GM19395 (cell line): Measurements from ENCODE around the gene SLC6A4.

Experiments
- ATAC-seq: cut with Tn5 transposase; IDR thresholded peaks from one replicate; pipeline ENCODE4 v1.9.1; 2021; ENCODE audit warnings: mild to moderate bottlenecking, moderate library complexity; ENCODE audit not compliant: unreplicated experiment

Gene SLC6A4

GRCh38 chr17:30235386-30236296 is at the start of gene SLC6A4:
TSS of gene SLC6A4 (minus strand) at chr17:30235697. CDS start at chr17:30221958, 13,739 bp downstream.
- ATAC-seq, result no peak

GRCh38 chr17:30279156-30279555 is 43.7 kb upstream of the SLC6A4 start:
- ATAC-seq, result no peak

DNA sequence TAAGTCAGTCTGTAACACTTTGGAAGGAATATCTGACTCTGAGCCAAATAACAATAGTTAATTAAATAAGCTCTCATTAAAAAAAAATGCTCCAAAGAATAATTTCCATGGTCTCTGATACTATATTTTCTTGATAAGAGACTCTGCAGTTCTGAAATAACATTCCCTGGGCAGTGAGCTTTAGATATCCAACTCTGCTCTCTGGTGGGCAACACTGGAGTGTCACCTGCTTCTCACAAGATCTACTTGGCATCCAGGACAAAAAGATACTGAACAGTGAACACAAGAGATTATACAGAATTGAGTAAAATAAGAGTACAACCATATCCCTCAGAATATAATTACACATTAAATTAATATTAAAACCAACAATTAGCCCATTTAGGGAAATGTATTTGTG is 42.5 kb upstream of the SLC6A4 start:
- ATAC-seq, result no peak

DNA sequence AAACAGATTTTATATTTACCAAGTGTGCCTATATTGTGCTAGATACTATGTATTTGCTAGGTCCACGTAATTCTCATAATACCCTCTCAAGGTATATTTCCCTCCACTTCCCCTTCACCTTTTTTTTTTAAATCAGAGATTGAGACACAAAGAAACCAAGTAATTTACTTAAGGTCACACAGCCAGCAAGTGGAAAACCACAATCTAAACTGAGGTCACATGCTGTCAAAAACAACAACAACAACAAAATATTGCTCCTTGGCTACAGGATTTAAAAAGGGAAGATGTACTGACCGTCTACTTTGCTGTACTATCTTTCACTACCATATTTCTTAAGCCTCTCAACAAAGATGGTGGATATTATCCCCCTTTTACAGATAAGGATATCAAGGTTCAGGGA is 40.4 kb upstream of the SLC6A4 start:
- no peak for ATAC-seq

DNA sequence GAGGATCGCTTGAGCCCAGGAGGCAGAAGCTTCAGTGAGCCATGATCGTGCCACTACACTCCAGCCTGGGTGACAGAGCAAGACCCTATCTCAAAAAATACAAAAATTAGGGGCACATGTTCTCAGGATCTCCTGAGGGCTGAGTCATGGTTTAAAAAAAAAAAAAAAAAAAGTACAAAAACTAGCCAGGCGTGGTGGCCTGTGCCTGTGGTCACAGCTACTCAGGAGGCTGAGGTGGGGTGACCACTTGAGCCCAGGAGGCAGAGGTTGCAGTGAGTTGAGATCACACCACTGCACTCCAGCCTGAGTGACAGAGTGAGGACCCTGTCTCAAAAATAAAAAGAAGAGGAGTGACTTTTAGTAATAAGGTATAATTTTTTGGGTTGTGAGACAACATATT is 39.4 kb upstream of the SLC6A4 start:
- ATAC-seq, result no peak

DNA sequence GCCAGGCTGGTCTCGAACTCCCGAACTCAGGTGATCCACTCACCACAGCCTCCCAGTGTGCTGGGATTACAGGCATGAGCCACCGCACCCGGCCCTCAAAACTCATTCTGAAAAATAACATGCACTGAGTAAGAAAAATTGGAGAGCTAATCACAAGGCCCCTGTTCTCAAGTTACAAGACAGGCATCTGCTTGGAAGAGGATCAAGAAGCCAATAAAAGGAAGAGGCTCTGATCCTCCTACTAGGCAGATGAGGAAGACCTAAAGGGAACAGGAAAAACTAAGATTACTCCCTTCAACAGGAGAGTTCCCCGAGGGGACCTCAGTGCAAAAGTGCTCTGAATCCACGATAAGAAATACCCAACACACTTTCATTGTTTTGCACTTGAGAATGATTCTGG is 37.9 kb upstream of the SLC6A4 start:
- no peak for ATAC-seq

GRCh38 chr17:30271102-30271501 is 35.6 kb upstream of the SLC6A4 start:
- ATAC-seq, result no peak

GRCh38 chr17:30267625-30268024 is 32.1 kb upstream of the SLC6A4 start:
- ATAC-seq, result no peak

- no peak for ATAC-seq
Observed at GRCh38 chr17:30263552-30264333, 28.2 kb upstream of the SLC6A4 start.

GRCh38 chr17:30256756-30257506 is 21.4 kb upstream of the SLC6A4 start:
- no peak for ATAC-seq

DNA sequence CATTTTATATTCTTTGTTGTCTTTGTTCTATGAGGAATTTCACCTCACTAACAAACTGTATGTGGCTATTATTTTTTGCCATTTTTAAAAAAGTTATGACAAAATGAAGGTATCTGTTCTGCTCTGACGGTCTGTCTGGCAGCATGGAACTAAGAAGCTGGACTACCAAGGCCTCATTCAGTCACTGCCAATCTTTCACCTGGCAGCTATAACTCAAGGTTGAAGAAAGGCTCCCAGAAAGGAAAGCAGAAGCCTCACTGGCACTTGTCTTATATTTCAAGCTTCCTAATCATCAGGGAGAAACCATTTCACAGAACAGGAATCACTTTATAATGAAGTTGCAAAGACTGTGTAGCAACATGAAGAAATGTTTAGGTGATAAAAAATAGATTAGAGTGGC is 18.7 kb upstream of the SLC6A4 start:
- no peak for ATAC-seq

DNA sequence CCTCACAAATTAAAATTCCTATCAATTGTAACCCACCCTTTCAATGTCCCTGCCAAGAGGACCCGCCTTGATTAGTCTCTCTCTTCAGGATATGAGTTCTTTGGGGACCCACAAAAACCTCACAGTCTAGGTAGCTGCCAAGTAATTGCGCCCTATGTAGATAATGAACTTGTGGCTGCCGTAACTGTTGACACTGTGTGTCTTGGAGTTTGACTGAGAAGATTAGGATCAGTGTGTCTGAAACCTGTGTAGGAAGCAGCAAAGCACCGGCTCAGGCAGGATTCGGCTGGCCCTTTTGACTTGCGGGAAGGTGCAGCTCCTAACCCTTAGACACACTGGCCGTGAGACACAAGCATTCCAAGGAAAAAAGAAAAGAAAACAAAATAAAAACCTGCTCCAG is 17.8 kb upstream of the SLC6A4 start:
- ATAC-seq, result no peak

- ATAC-seq, result no peak
Observed at GRCh38 chr17:30251931-30252330, 16.4 kb upstream of the SLC6A4 start.

DNA sequence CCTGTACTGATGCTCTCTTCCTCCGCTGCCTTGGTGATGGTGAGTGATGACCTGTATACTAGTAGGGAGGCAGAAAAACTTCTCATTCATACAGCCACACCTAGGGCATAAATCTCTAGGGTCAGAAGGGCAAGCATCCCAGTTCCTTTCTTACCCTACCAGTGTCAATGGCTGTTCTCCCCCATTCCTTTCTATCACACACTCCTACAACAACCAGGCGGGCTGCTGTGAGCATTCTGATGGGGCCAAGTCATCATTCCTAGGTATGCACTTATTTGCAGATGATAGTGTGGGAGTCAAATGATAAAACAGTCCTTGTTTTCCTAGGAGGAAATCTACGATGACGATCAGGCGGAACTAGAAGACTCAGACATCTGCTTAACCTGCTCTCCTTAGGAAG is 14.0 kb upstream of the SLC6A4 start:
- ATAC-seq, result no peak

GRCh38 chr17:30248786-30249185 is 13.3 kb upstream of the SLC6A4 start:
- ATAC-seq, result no peak

DNA sequence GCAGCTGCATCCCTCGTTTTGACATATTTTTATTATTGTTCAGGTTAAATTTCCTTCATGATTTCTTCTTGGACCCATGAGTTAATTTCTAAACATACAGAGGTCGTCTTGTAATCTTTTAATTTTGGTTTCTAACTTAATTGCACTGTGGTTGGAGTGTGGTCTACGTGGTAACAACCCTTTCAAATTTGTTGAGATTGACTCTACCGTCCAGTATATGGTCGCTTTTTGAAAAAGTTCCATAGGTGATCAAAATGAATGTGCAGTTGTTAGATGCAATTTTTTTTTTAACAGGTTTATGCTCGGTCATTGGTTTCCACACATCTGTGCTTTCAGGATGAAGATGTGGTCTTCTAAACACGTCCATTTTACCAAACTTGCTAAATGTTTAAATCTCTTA is 11.0 kb upstream of the SLC6A4 start:
- no peak for ATAC-seq

- no peak for ATAC-seq
Observed at GRCh38 chr17:30244853-30245385, 9.4 kb upstream of the SLC6A4 start.

GRCh38 chr17:30243568-30243967 is 8.1 kb upstream of the SLC6A4 start:
- no peak for ATAC-seq

- ATAC-seq, result no peak
Observed at GRCh38 chr17:30243002-30243401, 7.5 kb upstream of the SLC6A4 start.

DNA sequence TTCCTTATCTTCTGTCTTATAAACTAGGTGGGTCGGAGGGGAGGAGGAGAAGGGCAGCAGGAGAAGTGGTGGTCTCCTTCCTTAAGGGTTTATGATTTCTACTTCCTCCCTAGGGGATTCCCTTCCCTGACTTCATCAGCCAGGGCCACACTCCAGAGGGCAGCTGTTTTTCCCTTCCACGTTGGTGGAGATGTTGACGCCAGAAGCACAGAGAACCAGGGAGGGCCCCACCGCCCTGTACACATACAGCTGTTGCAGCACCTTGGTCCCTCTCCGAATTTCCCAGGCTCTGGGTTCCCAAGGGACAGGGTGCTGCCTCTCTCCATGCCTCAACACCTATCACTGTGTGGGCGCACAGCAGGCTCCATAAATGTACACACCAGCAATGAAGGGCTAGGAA is 5.6 kb upstream of the SLC6A4 start:
- ATAC-seq, result no peak

GRCh38 chr17:30240177-30240576 is 4.7 kb upstream of the SLC6A4 start:
- ATAC-seq, result no peak
